Esophagus muscularis mucosa (tissue), 3 donors: ENCODE data around the gene SLC10A2.

ENCODE experiments used
- CTCF ChIP-seq, 3 experiments: fragments of 200-600 bp in 2 of 3; fragments of 450-650 bp in 1 of 3; sonication (generic) in 2 of 3; IDR thresholded peaks; one replicate each; pipeline ENCODE4 v1.5.1; 2017 to 2019; ENCODE audit warnings: antibody characterized with exemption in 3 of 3, mild to moderate bottlenecking in 2 of 3, moderate library complexity in 1 of 3
- EP300 ChIP-seq: sonication (generic); formaldehyde crosslinking; IDR thresholded peaks from one replicate; pipeline ENCODE4 v1.6.1; 2017; ENCODE audit warnings: antibody characterized with exemption

GRCh38 chr13:103006641-103007426, 59.4 kb downstream of the SLC10A2 start:
- no peak for TF ChIP-seq CTCF (IDR thresholded peaks at IDR 0.05)
- no peak for TF ChIP-seq EP300
